DND-41 (cell line): Measurements from ENCODE around the gene MAL.

Source experiments
- ATAC-seq: fragments of 200-7000 bp; cut with Tn5 transposase; 3 replicates; pipeline ENCODE4 v1.9.1; 2021; ENCODE audit warnings: low read depth; ENCODE audit not compliant: insufficient read depth
- DNase-seq: peaks from one replicate; pipeline ENCODE4 v3.0.0-alpha.2; 2020
- H2AFZ ChIP-seq: 2 replicates; pipeline ENCODE4 v1.6.0; 2012; ENCODE audit warnings: low read depth, low read length
- H3K27ac ChIP-seq: 2 replicates; pipeline ENCODE4 v1.5.1; 2012; ENCODE audit warnings: low read length, inconsistent platforms
- H3K27me3 ChIP-seq: fragments of 200-600 bp; sonication (generic); 2 replicates; pipeline ENCODE4 v1.6.0; 2012; ENCODE audit warnings: low read length, mild to moderate bottlenecking, inconsistent platforms; ENCODE audit not compliant: insufficient read depth, poor library complexity
- H3K36me3 ChIP-seq: 2 replicates; pipeline ENCODE4 v1.5.1; 2012; ENCODE audit warnings: low read length, inconsistent platforms; ENCODE audit not compliant: insufficient read depth
- H3K4me1 ChIP-seq: 2 replicates; pipeline ENCODE4 v1.5.1; 2012; ENCODE audit warnings: mild to moderate bottlenecking, low read length; ENCODE audit not compliant: insufficient read depth
- H3K4me2 ChIP-seq: 2 replicates; pipeline ENCODE4 v1.6.0; 2012; ENCODE audit warnings: mild to moderate bottlenecking, moderate library complexity, low read length, inconsistent platforms; ENCODE audit not compliant: insufficient read depth
- H3K4me3 ChIP-seq, 2 experiments: fragments of 200-600 bp in 1 of 2; shearing (Covaris generic) in 1 of 2; 2 replicates each; pipeline ENCODE4 v1.5.1; 2012 to 2016; ENCODE audit warnings: inconsistent platforms in 2 of 2, low read length in 2 of 2, mild to moderate bottlenecking in 2 of 2, low read depth in 1 of 2, moderate library complexity in 1 of 2
- H3K79me2 ChIP-seq: 2 replicates; pipeline ENCODE4 v1.6.0; 2012; ENCODE audit warnings: low read length, inconsistent platforms; ENCODE audit not compliant: insufficient read depth
- H3K9ac ChIP-seq: 2 replicates; pipeline ENCODE4 v1.6.0; 2012; ENCODE audit warnings: low read depth, mild to moderate bottlenecking, inconsistent platforms, low read length, moderate library complexity
- H3K9me3 ChIP-seq: 2 replicates; pipeline ENCODE4 v1.5.1; 2012; ENCODE audit warnings: low read length, moderate library complexity, mild to moderate bottlenecking, inconsistent platforms; ENCODE audit not compliant: insufficient read depth, severe bottlenecking
- H4K20me1 ChIP-seq: 2 replicates; pipeline ENCODE4 v1.6.0; 2012; ENCODE audit warnings: low read length; ENCODE audit not compliant: insufficient read depth
- CTCF ChIP-seq: IDR thresholded peaks from 2 replicates; pipeline ENCODE4 v1.5.1; 2012; ENCODE audit warnings: borderline replicate concordance, low read length, moderate library complexity, mild to moderate bottlenecking; ENCODE audit not compliant: poor library complexity, severe bottlenecking; ENCODE audit errors: extremely low read depth
- EZH2 ChIP-seq: IDR thresholded peaks from 3 replicates; pipeline ENCODE4 v1.6.1; 2012; ENCODE audit warnings: borderline replicate concordance, low read depth, mild to moderate bottlenecking, moderate library complexity, low read length, inconsistent platforms; ENCODE audit not compliant: severe bottlenecking

The MAL gene

DNA sequence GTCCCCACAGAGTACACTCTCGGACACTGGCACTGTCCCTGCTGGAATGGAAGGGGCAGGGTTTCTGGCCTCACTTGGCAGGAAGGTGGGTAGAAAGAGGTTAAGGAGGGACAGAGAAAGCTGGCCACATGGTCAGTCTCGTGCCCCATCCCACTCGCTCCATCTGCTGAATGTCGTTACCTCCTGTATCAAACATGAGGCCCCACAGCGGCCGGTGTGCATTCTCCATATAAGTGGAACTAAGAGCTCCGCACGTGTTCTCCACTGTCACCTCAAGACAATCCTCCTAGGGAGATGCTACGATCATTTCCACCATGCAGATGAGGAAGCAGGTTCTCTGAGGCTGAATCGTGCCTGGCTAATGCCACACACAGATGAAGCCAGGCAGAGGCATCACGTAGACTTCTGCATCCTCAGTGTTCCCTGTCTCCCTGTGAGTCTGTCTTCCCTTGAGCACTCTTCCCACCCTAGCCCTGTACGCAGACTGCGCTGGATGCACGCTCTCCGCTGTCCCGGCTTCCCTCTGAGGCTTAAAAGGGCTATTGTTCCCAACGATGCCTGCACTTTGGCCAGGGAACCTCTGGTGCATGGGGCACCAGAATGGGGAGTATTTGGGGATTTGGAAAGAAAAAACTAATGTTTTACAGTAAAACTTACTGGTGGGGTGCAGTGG, 35.1 kb downstream of the MAL start:
- no peaks in the 10 kb centered on the region for H3K79me2 ChIP-seq
- no peaks in the 10 kb centered on the region for H3K36me3 ChIP-seq
- no peak overlapping the region for H3K4me3 ChIP-seq
- H4K20me1 ChIP-seq = no peaks in the 10 kb centered on the region
- DNase-seq (no peak), ATAC-seq (no peak)
- no peaks in the 10 kb centered on the region for H3K9me3 ChIP-seq
- H2AFZ ChIP-seq = no peak overlapping the region
- H3K27me3 ChIP-seq = no peaks in the 10 kb centered on the region
- peak overlapping the region; percentile 13 for H3K27ac ChIP-seq
- TF ChIP-seq CTCF (no peak), EZH2 (no peak)
- H3K4me1 ChIP-seq = peaks cover 38% of the 10 kb centered on the region
- no peak overlapping the region for H3K4me2 ChIP-seq
- H3K9ac ChIP-seq = no peak overlapping the region

DNA sequence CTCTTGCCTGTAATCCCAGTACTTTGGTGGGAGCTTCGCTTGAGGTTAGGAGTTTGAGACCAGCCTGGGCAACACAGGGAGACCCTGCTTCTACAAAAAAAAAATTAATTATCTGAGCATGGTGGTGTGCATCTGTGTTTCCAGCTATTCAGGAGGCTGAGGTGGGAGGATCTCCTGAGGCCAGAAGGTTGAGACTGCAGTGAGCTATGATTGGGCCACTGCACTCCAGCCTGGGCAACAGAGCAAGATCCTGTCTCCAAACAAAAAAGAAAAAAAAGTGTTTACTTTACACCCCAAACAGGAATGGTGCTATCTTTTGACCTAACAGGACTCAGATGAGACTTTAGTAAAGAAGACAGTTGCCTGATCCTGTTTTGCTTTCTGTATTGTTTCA, 35.6 kb downstream of the MAL start:
- Histone ChIP-seq H3K27me3 (no peaks in the 10 kb centered on the region), H3K4me2 (no peak overlapping the region; the same call in 1 of the 2 replicates), H3K27ac (peak overlapping the region; percentile 85), H3K4me3 (no peak overlapping the region), H2AFZ (peak overlapping the region; percentile 65), H3K9me3 (no peaks in the 10 kb centered on the region), H3K79me2 (no peaks in the 10 kb centered on the region), H3K4me1 (peaks cover 36% of the 10 kb centered on the region), H3K9ac (peak overlapping the region; percentile 43), H3K36me3 (no peaks in the 10 kb centered on the region), H4K20me1 (no peaks in the 10 kb centered on the region)
- no peak for TF ChIP-seq CTCF
- ATAC-seq (no peak), DNase-seq (no peak)

DNA sequence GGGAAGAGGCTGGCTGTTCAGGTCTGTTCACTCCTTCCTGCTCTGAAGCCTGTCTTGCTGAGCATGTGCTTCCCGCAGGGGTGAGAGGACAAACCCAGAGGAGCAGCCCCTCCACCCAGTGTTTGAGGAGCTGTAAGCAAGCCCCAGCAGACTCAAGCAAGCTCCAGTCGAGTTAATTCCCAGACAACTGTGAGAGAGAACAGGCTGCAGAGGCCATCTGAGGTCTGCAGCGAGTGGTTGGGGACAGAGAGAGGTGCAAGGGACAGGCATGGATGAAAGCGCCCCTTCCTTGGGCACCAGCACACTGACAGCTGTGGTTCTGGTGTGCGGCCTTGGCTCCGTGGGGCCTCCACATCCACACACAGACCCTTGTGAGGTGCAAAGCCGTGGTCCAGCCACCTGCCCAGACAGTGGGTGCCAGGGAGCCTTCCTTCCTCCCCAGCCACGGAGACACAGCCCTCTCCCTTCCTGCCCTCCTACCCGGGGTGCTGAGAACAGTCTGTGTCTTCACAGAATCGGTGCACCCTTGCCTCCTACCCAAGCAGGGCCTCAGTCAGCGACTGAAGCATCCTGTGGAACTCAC, 36.2 kb downstream of the MAL start:
- no peak for TF ChIP-seq CTCF
- no peak for TF ChIP-seq EZH2
- peak; percentile 59 for DNase-seq
- peak; percentile 77 for ATAC-seq
- peak overlapping the region; percentile 85 for H3K27ac ChIP-seq
- no peaks in the 10 kb centered on the region for H4K20me1 ChIP-seq
- no peaks in the 10 kb centered on the region for H3K9me3 ChIP-seq
- no peak overlapping the region for H3K4me3 ChIP-seq
- H3K4me2 ChIP-seq = no peak overlapping the region; the same call in 1 of the 2 replicates
- peak overlapping the region; percentile 43 for H3K9ac ChIP-seq
- no peaks in the 10 kb centered on the region for H3K36me3 ChIP-seq
- H2AFZ ChIP-seq = peak overlapping the region; percentile 65
- no peaks in the 10 kb centered on the region for H3K27me3 ChIP-seq
- peaks cover 36% of the 10 kb centered on the region for H3K4me1 ChIP-seq
- H3K79me2 ChIP-seq = no peaks in the 10 kb centered on the region
